Spleen (tissue), 7 donors: ENCODE measurements around the gene RNF6.

Source experiments
- CTCF ChIP-seq, 11 experiments: fragments of 200-600 bp in 7 of 11; fragments of 450-650 bp in 4 of 11; sonication (generic) in 4 of 11; IDR thresholded peaks in 8 of 11; conservative IDR thresholded peaks in 3 of 11; 1 replicate in 7 of 11; 2 replicates in 4 of 11; pipeline versions ENCODE4 v1.4.0 to v1.8.0; 2016 to 2021; ENCODE audit warnings: antibody characterized with exemption in 11 of 11, inconsistent platforms in 4 of 11, mild to moderate bottlenecking in 1 of 11
- POLR2A ChIP-seq, 3 donors: fragments of 450-650 bp; IDR thresholded peaks; one replicate each; pipeline ENCODE4 v1.5.1; 2017; ENCODE audit warnings: antibody characterized with exemption in 3 of 3, mild to moderate bottlenecking in 1 of 3
- donor health status: DM: no; HTN: no; CAD: no; lungs with moderate emphysema.
- donor health status: DM: no; HTN: no; CAD: no.
- donor health status: DM: no; HTN: no; CAD: no.

- TF ChIP-seq CTCF (IDR thresholded peaks at IDR 0.05 in 8 of 11, conservative IDR thresholded peaks at IDR 0.05 in 3 of 11) (no peak), POLR2A (IDR thresholded peaks at IDR 0.05) (no peak)
Measured at GRCh38 chr13:26225896-26226617, 3.9 kb upstream of the RNF6 start.
